Endothelial cell of umbilical vein (primary cell): Measurements from ENCODE around the gene KIF20B. TPM values are rescaled to one million over a fixed set of nuclear protein-coding genes. Genes with fewer than 3 reads are reported as not detected.

Experiments
- BruUV-seq: library from RNA; stranded (reverse); fragments of 400-500 nt; replicated peaks from 2 replicates; lab custom pipeline; 2021; lab: Mats Ljungman, UMichigan
- CTCF ChIA-PET: fragments of 300-600, 350-600 bp; sonication (Branson Sonifier 250); formaldehyde crosslinking; loops from one replicate; lab custom pipeline; 2021; ENCODE audit warnings: antibody characterized with exemption, inconsistent platforms; lab: Charles Lee
- POLR2A ChIA-PET: fragments of 300-600, 350-600 bp; sonication (Branson Sonifier 250); formaldehyde crosslinking; loops from one replicate; lab custom pipeline; 2021; ENCODE audit warnings: antibody characterized with exemption, inconsistent platforms; lab: Charles Lee
- DNase-seq: peaks from one replicate; pipeline ENCODE4 v3.0.0-alpha.2; 2011; ENCODE audit warnings: low read depth, low spot score
- FAIRE-seq: peaks from 2 replicates; lab custom pipeline; 2011; peaks lifted over from hg19 to GRCh38; lab: Jason Lieb, UNC
- H2AFZ ChIP-seq: 2 replicates; pipeline ENCODE4 v1.6.0; 2012; ENCODE audit warnings: low read depth, low read length, control low read depth, inconsistent platforms
- H3K27ac ChIP-seq: 2 replicates; pipeline ENCODE4 v1.5.1; 2011; ENCODE audit warnings: low read depth, mild to moderate bottlenecking, control low read depth, low read length, moderate library complexity; ENCODE audit not compliant: insufficient read depth
- H3K27me3 ChIP-seq, 2 experiments: 2 replicates each; pipeline versions ENCODE4 v1.6.0 to v1.6.1; 2011; ENCODE audit warnings: low read length in 2 of 2, mixed read lengths in 1 of 2; ENCODE audit not compliant: control insufficient read depth in 2 of 2, insufficient read depth in 2 of 2
- H3K36me3 ChIP-seq, 2 experiments: 2 replicates in 1 of 2; 3 replicates in 1 of 2; pipeline ENCODE4 v1.5.1; 2011; ENCODE audit warnings: low read length in 2 of 2, mild to moderate bottlenecking in 1 of 2, moderate library complexity in 1 of 2; ENCODE audit not compliant: control insufficient read depth in 2 of 2, insufficient read depth in 2 of 2; ENCODE audit errors: extremely low read depth in 1 of 2
- H3K4me1 ChIP-seq: 3 replicates; pipeline ENCODE4 v1.5.1; 2011; ENCODE audit warnings: mild to moderate bottlenecking, low read length; ENCODE audit not compliant: control insufficient read depth, insufficient read depth; ENCODE audit errors: extremely low read depth
- H3K4me2 ChIP-seq: 2 replicates; pipeline ENCODE4 v1.6.1; 2011; ENCODE audit warnings: low read length, control low read depth, mixed read lengths; ENCODE audit not compliant: insufficient read depth
- H3K4me3 ChIP-seq, 3 experiments: fragments of 200-600 bp in 1 of 3; sonication (generic), shearing (Covaris generic) in 1 of 3; replicated peaks in 1 of 3; 2 replicates each; pipeline ENCODE4 v1.5.1; 2011 to 2016; ENCODE audit warnings: control low read depth in 3 of 3, low read length in 3 of 3, mild to moderate bottlenecking in 2 of 3, inconsistent platforms in 1 of 3, low read depth in 1 of 3, moderate library complexity in 1 of 3; ENCODE audit not compliant: insufficient read depth in 1 of 3
- H3K79me2 ChIP-seq: 2 replicates; pipeline ENCODE4 v1.6.0; 2012; ENCODE audit warnings: low read length, inconsistent platforms; ENCODE audit not compliant: control insufficient read depth, insufficient read depth
- H3K9ac ChIP-seq: replicated peaks from 2 replicates; pipeline ENCODE3; 2011; ENCODE audit warnings: low read length, control low read depth; ENCODE audit not compliant: insufficient read depth; ENCODE audit errors: extremely low read depth
- H3K9me1 ChIP-seq: replicated peaks from 3 replicates; pipeline ENCODE4 v1.6.0; 2011; ENCODE audit warnings: mild to moderate bottlenecking, low read length; ENCODE audit not compliant: control insufficient read depth, insufficient read depth; ENCODE audit errors: extremely low read depth
- H3K9me3 ChIP-seq: replicated peaks from 2 replicates; pipeline ENCODE4 v1.5.1; 2012; ENCODE audit warnings: low read length, inconsistent platforms; ENCODE audit not compliant: control insufficient read depth, insufficient read depth
- H4K20me1 ChIP-seq: replicated peaks from 2 replicates; pipeline ENCODE3; 2011; ENCODE audit warnings: mild to moderate bottlenecking, low read length; ENCODE audit not compliant: control insufficient read depth, insufficient read depth; ENCODE audit errors: extremely low read depth
- CTCF ChIP-seq, 2 donors: IDR thresholded peaks; 1 replicate in 1 of 2; 2 replicates in 1 of 2; pipeline ENCODE4 v1.5.1; 2011; ENCODE audit warnings: low read length in 2 of 2, mild to moderate bottlenecking in 2 of 2, moderate library complexity in 2 of 2, control low read depth in 1 of 2, inconsistent platforms in 1 of 2, low read depth in 1 of 2; ENCODE audit not compliant: insufficient read depth in 1 of 2; ENCODE audit errors: extremely low read depth in 1 of 2
- EZH2 ChIP-seq: IDR thresholded peaks from 2 replicates; pipeline ENCODE4 v1.6.1; 2012; ENCODE audit warnings: borderline replicate concordance, low read depth, mild to moderate bottlenecking, moderate library complexity, low read length, inconsistent platforms; ENCODE audit not compliant: severe bottlenecking
- FOS ChIP-seq: IDR thresholded peaks from 2 replicates; pipeline ENCODE4 v1.6.1; 2011; ENCODE audit warnings: mild to moderate bottlenecking, low read length, moderate library complexity, borderline replicate concordance; ENCODE audit not compliant: insufficient read depth
- GATA2 ChIP-seq: IDR thresholded peaks from 2 replicates; pipeline ENCODE4 v1.7.0; 2011; ENCODE audit warnings: low read depth, mild to moderate bottlenecking, moderate library complexity, mixed read lengths, low read length; ENCODE audit not compliant: insufficient read length, insufficient read depth
- JUN ChIP-seq: IDR thresholded peaks from 2 replicates; pipeline ENCODE4 v1.6.1; 2011; ENCODE audit warnings: borderline replicate concordance, low read depth; ENCODE audit not compliant: insufficient read length, insufficient read depth
- MAX ChIP-seq: IDR thresholded peaks from 2 replicates; pipeline ENCODE4 v1.6.1; 2011; ENCODE audit not compliant: insufficient read depth, insufficient read length
- MYC ChIP-seq: IDR thresholded peaks from one replicate; pipeline ENCODE4 v1.6.1; 2011; ENCODE audit warnings: mild to moderate bottlenecking, low read depth, low read length
- POLR2A ChIP-seq: IDR thresholded peaks from 2 replicates; pipeline ENCODE4 v1.6.1; 2012; ENCODE audit warnings: low read depth, mild to moderate bottlenecking, control low read depth, low read length
- POLR2AphosphoS5 ChIP-seq: IDR thresholded peaks from 2 replicates; pipeline ENCODE4 v1.6.1; 2012; ENCODE audit warnings: low read depth, mild to moderate bottlenecking, control low read depth, low read length, moderate library complexity; ENCODE audit not compliant: insufficient read depth
- dilution Hi-C: fragments of 300-500 bp; cut with MboI; formaldehyde crosslinking; loops from one replicate; pipeline ENCODE4 v1.15.0; 2019; ENCODE audit warnings: low sequenced_read_pairs; ENCODE audit not compliant: extremely low pct_ligation_motif_present
- intact Hi-C: fragments of 100-400 bp; cut with micrococcal nuclease; formaldehyde crosslinking; loops from one replicate; pipeline ENCODE4 v1.10.0; 2022
- polyA plus RNA-seq, 4 experiments: library from polyadenylated mRNA; depleted of rRNA in 3 of 4; stranded (reverse) in 3 of 4; unstranded in 1 of 4; fragments of >200 nt; gene quantifications; 2 replicates each; pipeline versions ENCODE4 v1.2.1 to v1.2.3, GENCODE V29; 2011 to 2012; ENCODE audit warnings: missing spikeins in 1 of 4
- total RNA-seq: library from RNA; stranded (reverse); gene quantifications from 2 replicates; pipeline ENCODE4 v1.2.3, GENCODE V29; 2021

The KIF20B gene
- total and polyA plus RNA-seq, 2 donors (not counting 3 experiments of a cell fraction or from before 2014, with no cell fraction given): 2.6 to 39.7 TPM

GRCh38 chr10:89697946-89698345, 3.4 kb upstream of the KIF20B start:
- dilution Hi-C loops (no loop called here), intact Hi-C loops (no loop called here)
- DNase-seq (no peak), FAIRE-seq (no peak)
- TF ChIP-seq POLR2A (no peak), MAX (no peak), GATA2 (no peak), POLR2AphosphoS5 (no peak), MYC (no peak), FOS (no peak), CTCF (IDR thresholded peaks at IDR 0.05; ENCODE audit: extremely low read depth in 1 of 2, insufficient read depth in 1 of 2, low read depth in 1 of 2, low read length in 2 of 2) (no peak), EZH2 (no peak), JUN (no peak)
- Histone ChIP-seq H3K4me3 (no peak overlapping the region), H3K27ac (no peak overlapping the region), H2AFZ (no peak overlapping the region), H3K9me3 (no peaks in the 10 kb centered on the region), H4K20me1 (no peaks in the 10 kb centered on the region), H3K9me1 (no peaks in the 10 kb centered on the region), H3K79me2 (peaks cover 15% of the 10 kb centered on the region), H3K4me1 (peaks cover 18% of the 10 kb centered on the region), H3K27me3 (no peaks in the 10 kb centered on the region), H3K36me3 (no peaks in the 10 kb centered on the region), H3K4me2 (no peak overlapping the region), H3K9ac (no peak overlapping the region)
- no TSS peak for BruUV-seq
- CTCF ChIA-PET: no interaction called here
- POLR2A ChIA-PET: no interaction called here
